GM12875 (cell line): ENCODE results near the gene PHYKPL.

Source experiments
- H3K4me3 ChIP-seq: one replicate; pipeline ENCODE4 v1.5.1; 2011; ENCODE audit warnings: low read depth, low read length, control low read depth
- TF ChIP-seq, protein P1 (sequence below): IDR thresholded peaks from 2 replicates; pipeline ENCODE4 v1.5.1; 2011; ENCODE audit warnings: low read depth, mild to moderate bottlenecking, control low read depth, inconsistent platforms, low read length, moderate library complexity, borderline replicate concordance; ENCODE audit not compliant: insufficient read depth

PHYKPL gene

DNA sequence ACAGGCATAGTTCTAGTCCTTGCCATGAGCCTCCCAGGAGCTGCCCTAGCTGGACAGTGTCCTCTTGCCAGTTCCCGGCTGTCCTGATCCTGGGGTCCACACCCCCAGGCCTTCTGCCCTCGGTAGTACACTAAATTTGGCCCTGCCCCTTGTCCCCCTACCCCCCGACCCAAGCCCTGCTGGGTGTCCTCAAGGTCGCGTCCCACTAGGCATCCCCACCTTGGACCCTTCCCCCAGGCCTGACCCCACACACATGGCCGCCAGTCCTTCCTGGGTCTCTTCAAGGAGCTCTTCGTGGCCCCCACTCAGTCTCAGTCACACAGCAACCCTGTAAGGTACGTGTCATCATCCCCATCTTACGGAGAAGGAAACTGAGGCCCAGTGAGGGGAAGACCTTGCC lies 40.0 kb upstream of the PHYKPL start:
- no peak overlapping the region for H3K4me3 ChIP-seq
- TF ChIP-seq, protein P1, sequence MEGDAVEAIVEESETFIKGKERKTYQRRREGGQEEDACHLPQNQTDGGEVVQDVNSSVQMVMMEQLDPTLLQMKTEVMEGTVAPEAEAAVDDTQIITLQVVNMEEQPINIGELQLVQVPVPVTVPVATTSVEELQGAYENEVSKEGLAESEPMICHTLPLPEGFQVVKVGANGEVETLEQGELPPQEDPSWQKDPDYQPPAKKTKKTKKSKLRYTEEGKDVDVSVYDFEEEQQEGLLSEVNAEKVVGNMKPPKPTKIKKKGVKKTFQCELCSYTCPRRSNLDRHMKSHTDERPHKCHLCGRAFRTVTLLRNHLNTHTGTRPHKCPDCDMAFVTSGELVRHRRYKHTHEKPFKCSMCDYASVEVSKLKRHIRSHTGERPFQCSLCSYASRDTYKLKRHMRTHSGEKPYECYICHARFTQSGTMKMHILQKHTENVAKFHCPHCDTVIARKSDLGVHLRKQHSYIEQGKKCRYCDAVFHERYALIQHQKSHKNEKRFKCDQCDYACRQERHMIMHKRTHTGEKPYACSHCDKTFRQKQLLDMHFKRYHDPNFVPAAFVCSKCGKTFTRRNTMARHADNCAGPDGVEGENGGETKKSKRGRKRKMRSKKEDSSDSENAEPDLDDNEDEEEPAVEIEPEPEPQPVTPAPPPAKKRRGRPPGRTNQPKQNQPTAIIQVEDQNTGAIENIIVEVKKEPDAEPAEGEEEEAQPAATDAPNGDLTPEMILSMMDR = no peak

DNA sequence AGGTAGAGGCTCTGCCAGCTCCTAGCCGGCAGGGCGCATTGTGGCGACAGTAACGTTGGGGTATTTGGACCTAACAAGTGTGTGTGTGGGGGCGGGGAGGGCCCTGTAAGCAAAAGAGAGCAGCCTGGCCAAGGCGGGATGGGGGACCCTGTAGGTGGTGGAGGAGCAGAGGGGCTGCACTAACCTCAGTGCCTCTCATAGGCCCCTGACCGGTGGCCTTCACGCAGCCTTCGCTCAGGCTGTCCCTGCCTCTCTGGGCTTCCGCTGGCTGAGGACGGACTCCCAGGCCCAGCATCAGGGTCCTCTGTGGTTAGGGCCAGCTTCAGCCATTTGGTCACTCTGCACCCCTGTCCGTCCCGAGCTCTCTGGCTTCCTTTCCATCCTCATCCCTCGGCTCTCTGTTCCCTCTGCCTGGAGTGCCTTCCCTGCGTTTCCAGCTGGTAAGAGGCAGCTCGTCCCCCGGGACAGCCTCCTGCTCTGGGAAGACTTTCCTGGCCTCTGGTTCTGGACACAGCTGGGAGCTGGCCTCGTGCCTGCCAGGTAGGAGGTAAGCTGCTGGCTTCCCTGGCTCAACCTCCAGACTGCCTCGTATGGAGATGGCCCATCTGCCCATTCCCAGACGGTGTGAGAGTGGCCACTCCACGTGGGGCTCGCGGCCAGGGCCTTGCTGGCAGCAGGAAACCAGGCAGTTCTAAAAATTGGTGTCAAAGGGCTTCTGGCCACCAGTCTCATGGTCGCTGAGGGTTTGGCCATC lies 39.3 kb upstream of the PHYKPL start:
- TF ChIP-seq, protein P1 = no peak
- H3K4me3 ChIP-seq = no peak overlapping the region

DNA sequence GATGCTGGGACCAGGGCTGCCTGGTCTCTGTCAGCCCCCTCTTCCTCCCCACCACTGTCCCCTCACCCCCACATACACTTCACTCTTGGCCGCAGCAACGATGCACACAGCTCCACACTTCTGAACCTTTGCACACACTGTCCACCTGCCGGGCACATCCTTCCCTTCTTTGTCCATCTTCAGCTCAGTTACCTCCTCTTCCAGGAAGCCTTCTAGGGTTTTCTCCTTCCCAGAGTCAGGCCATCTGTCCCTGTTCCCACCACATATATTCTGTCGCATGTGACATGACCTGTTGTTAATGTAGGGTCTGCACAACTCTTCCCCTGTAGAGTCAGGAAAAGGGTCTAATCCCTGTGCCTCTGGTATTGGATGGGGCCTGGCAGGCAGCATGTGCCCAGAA lies 38.6 kb upstream of the PHYKPL start:
- TF ChIP-seq, protein P1 = no peak
- H3K4me3 ChIP-seq = no peak overlapping the region

DNA sequence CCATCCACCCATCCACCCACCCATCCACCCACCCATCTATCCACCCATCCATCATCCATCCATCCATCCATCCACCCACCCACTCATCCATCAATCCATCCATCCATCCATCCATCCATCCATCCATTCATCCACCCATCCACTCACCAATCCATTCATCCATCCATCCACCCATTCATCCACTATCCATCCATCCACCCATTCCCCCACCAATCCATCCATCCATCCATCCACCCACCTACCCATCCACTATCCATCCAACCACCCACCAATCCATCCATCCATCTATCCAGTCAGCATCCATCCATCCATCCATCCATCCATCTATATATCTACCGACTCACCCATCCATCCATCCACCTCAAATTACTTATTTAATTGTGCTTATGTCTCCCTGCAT lies 36.9 kb upstream of the PHYKPL start:
- H3K4me3 ChIP-seq = no peak overlapping the region
- TF ChIP-seq, protein P1 = no peak

DNA sequence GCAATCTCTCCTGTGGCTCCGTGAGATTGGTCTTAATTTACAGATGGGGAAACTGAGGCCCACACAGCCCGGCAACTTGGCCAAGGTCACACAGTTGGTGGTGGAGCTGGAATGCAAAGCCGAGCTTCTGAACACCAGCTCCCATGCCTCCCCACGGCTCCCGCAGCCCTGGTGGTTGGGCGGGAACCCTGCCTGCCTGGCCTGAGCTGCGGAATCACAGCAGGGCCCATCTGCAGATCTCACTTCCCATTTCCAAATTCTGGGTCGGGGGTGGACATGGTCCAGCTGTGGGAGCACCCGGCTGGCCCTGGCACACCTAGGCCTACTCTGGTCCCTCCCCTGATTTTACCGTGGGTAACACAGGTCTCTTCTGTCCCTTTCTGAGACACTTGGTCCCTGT lies 35.3 kb upstream of the PHYKPL start:
- no peak overlapping the region for H3K4me3 ChIP-seq
- TF ChIP-seq, protein P1 = no peak

DNA sequence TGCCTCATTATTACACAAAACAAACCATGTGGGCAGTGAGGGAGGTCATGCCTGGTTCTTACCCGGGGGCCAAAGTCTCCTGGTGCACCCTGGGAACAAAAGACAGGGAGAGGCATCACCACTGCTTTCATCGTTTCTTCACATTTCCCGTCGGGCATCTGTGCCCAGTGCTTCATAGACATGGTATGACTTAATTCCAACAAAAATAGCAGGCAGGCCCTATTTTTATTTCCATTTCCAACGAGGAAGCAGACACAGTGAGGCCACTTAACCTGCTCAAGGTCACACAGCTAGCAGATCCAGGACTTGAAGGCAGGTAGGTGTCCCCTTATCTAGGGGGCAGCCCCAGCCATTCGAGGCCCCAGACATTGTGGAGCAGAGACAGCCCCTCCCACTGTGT lies 34.6 kb upstream of the PHYKPL start:
- H3K4me3 ChIP-seq = no peak overlapping the region
- TF ChIP-seq, protein P1 = no peak

- no peak overlapping the region for H3K4me3 ChIP-seq
- TF ChIP-seq, protein P1 = no peak
These were observed 34.0 kb upstream of the PHYKPL start for GRCh38 chr5:178266581-178266980.
